IMR-90 (cell line): ENCODE results near the gene EAF2.

Experiments
- CTCF ChIP-seq: conservative IDR thresholded peaks from 2 replicates; pipeline ENCODE4 v1.5.1; 2012; ENCODE audit warnings: mild to moderate bottlenecking, low read depth, low read length, improper control_type of control experiment
- POLR2A ChIP-seq: IDR thresholded peaks from 2 replicates; pipeline ENCODE4 v1.6.1; 2012; ENCODE audit warnings: mild to moderate bottlenecking, low read depth, low read length
- RCOR1 ChIP-seq: IDR thresholded peaks from 2 replicates; pipeline ENCODE4 v1.6.1; 2012; ENCODE audit warnings: mild to moderate bottlenecking, low read length, improper control_type of control experiment; ENCODE audit not compliant: insufficient replicate concordance
- RFX5 ChIP-seq: IDR thresholded peaks from 2 replicates; pipeline ENCODE4 v1.8.0; 2012; ENCODE audit warnings: low read depth, mild to moderate bottlenecking, low read length, moderate library complexity

GRCh38 chr3:121913305-121913990 is 78.4 kb downstream of the EAF2 start:
- TF ChIP-seq CTCF (no peak), RCOR1 (no peak), RFX5 (no peak), POLR2A (no peak)
